Stimulated activated CD8-positive, alpha-beta memory T cell treated with anti-CD3 and anti-CD28 coated beads, Interleukin-15, amount 100 ng/mL, for 1 hour (primary cell): Measurements from ENCODE around the gene PM20D1.

ENCODE experiments used
- DNase-seq: peaks from one replicate; pipeline ENCODE4 v3.0.0-alpha.2; 2020; ENCODE audit warnings: low read depth

The PM20D1 gene

DNA sequence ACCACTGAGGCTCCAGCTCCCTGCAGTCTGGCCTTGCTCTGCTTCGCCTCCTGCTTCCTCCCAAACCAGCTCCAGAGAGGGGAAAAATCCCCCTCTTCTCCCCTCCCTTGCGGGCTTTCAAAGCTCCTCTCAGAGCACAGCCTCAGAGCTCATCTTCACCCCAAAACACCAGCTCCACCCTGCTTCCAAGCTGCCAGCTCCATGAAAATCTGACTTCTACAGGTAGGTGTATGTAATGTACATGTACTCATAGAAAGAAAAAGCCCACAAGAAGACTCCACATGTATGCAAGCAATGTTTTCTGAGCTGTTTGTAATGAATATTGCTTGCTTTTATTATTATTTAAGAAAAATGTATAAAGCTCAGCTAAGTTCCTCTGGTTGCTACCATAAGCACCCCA, 45.3 kb downstream of the PM20D1 start:
- DNase-seq: no peak

DNA sequence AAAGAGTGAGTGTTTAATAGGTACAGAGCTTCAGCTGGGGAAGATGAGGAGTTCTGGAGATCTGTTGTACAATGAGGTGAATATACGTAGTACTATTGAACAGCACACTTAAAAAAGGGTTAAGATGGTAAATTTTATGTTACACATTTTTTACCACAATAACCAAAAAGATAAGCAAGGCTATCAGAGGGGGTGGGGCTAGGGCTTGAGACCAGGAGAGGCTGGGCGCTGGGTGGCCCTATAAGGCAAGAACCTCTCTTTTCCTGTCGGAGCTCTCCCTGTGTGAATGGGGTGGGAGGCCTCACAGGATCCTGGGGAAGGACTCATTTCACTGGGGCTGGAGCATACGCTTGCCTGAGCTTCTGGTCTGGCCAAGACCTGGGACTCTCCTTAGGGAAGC, 45.9 kb downstream of the PM20D1 start:
- no peak for DNase-seq

DNA sequence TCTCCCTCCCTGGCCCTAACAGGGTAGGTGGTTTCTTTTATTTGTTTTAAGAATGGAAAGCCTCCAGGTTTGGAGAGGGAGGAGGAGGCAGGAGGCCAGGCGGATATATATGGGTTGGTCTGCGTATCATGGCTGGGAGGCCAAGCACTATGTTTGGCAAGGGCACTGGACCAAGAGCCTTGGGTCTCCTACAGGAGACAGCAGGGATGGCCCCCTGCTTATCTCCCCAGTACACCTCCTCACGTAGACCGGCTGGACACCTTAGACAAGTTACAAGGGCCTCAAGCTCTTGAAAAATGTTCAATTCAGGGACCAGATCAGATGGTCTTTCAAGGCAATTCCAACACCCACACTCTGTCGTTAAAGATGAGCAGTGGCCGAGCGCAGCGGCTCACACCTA, 47.9 kb downstream of the PM20D1 start:
- DNase-seq: no peak

- no peak for DNase-seq
These were observed 48.8 kb downstream of the PM20D1 start for GRCh38 chr1:205800981-205801703.

DNA sequence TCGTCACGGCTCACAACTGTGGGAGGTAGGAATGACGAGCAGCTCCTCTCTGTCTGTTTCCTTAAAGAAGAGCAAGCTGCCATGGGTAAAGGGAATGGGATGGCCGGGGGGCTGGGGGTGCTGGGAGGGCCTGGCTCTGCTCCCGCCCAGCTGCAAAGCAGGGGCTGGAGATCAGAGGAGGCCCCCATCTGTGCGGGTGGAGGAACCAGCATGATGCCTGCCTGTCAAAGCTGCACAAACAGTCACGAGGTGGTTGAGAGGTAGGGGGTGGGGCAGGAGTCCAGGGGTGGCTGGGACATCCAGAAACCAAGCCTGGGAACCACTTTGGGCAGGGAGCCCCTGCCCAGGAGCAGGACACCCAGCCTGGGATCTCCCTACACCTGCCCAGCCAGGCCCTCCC, 49.5 kb downstream of the PM20D1 start:
- DNase-seq: no peak

GRCh38 chr1:205798577-205798976, 51.4 kb downstream of the PM20D1 start:
- DNase-seq: no peak

DNA sequence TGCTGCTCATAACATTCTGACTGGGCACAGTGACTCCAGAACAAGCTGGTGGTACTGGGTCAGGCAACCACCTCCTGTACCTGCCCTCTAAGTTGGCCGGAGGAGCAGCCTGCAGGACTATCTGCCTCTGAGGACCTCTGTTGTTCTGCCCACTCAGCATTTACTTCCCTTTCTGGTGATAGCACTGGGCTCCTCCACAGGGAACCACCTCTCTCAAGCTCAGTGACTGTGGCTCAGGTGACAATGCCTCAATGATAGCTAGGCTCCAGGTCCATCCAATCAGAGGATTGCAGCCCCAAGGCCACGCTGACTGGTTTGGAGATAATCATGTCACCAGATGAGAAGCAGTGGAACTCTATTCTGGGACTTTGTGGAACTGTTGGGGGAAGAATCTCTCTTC, 52.8 kb downstream of the PM20D1 start:
- DNase-seq: no peak

DNA sequence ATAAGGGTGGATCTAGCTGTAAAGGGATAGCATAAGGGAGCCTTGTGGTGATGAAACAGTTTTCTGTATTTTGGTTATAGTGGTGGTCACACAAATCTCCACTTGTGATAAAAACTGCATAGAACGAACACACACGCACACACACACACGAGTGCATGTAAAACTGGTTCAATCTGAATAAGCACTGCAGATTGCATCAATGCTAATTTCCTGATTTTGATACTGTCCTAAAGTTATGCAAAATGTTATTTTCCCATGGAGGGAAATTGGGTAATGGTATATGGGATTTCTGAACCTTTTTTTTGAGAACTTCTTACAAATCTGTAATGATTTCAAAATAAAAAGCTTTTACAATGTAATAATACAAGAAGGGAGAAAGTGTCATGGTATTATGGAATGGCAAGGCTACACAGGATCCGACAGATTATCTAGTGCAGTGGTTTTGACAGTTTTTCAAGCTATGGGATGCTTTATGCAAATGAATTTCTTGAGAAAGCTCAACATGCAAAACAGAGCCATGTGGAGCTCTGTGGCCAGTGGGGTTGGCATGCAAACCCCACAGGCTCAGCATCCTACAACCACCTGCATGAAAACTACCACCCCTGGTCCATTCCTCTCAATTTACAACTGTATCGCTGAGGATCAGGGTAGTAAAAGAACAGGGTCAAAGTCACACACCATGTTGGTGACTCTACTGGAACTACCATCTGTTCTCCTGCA, 55.8 kb downstream of the PM20D1 start:
- no peak for DNase-seq

- no peak for DNase-seq
These were observed 56.8 kb downstream of the PM20D1 start for GRCh38 chr1:205792961-205793673.

DNA sequence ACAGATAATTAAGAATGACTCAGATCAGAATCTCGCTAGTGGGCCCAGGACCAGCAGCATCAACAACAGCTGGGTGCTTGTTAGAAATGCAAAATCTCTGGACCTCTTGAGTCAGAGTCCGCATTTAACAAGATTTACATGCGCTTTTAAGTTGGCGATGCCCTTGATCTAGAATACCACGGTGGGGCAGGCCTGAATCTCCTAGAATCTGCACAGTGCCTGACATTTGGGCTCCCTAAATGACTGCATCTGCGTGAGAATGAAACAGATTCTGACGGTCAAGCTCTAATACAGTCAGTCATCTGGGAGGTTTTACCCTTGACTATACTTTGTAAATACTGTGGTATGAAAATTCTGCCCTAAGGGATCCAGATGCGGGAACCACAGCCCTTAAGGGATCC, 57.5 kb downstream of the PM20D1 start:
- no peak for DNase-seq

DNA sequence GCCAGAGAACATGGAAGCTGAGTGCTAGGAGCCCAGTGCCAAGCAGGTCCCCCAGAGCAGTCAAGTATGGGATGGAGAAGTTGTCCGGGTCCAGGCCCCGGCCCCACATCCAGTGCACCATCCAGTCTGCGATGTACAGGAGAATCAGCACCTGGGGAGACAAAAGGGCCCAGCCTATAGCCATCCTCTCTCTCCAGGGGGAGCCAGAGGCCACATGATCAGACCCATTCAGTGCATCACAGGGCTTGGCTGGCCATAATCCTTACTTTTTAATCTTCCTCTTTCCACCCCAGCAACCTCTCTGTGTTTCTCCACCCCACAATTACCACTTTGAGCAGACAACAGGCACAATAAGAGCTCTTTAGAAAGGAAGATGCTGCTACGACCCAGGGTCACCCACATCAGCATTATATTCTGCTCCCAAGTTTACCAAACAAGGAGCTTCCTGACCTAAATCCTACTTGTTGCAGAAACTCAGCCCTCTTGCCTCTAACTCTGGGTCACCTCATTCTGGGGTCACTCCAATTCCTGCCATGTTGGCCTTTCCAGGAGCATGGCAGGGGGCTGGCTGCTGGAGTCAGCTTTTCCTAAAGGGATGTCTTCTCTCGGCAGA, 58.3 kb downstream of the PM20D1 start:
- peak; percentile 35 for DNase-seq

DNA sequence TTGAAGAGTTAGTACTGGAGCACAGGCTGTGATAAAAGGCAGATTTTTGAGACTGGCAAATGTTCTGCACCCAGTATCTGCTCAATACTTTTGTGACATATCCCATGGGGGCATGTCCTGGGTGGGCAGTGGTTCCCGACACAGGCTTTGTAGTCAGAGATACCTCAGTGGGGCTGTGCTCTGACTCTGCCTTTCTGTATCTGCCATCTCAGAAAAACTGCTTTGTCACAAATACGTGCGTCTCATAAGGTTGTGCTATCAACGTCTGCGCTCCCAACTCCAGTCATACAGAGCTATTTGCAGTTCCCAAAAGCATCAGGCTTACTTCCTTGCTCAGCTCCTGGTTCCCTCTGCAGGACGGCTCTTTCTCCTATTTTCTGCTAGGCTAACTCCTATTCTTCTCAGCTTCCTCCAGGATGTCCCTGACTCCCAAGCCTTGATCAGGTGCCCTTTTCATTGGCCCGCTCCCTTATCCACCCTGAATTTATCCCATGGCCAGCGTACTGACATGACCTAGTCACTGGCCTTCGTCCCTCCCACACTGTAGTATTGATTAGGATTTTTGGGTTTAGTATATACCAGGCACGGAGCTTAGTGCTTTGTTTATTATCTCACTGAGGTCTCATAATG, 62.5 kb downstream of the PM20D1 start:
- no peak for DNase-seq

DNA sequence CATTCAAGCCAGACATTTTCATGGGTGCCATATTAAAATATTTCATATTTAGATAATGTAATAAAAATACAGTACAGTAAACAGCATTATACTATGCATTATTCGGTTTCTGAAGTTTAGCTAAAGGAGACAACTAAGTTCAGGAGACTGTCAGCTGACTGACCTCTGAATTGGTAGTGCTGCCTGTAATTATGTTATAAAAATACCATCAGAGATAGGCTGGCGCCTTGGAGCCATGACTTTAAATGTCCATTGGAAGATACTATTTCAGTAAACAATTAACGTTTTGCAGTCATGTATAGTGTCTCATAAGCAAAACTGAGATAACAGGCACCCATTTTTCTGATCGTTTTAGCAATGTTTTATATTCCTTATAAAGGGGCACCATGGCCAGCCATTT, 63.3 kb downstream of the PM20D1 start:
- DNase-seq: no peak

DNA sequence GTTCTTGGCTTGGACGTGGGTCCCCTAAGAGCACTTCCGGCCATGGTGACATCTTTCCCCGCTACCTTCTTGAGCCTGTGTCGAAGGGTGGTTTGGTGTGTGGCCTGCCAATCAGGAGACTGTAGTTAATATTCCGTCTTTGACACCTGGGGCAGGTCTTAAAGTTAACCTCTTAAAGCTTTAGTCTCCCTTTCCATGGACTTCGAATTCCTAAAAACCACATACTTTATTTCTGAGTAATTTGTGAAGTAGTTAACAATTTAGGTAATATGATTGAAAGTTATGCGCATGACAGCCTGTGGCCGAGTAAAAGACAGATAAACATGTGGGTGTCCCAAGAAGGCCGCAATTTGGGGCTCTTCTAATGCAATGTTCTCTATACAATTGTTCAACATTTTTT, 64.5 kb downstream of the PM20D1 start:
- DNase-seq: no peak

GRCh38 chr1:205783904-205784303, 66.0 kb downstream of the PM20D1 start:
- no peak for DNase-seq

DNA sequence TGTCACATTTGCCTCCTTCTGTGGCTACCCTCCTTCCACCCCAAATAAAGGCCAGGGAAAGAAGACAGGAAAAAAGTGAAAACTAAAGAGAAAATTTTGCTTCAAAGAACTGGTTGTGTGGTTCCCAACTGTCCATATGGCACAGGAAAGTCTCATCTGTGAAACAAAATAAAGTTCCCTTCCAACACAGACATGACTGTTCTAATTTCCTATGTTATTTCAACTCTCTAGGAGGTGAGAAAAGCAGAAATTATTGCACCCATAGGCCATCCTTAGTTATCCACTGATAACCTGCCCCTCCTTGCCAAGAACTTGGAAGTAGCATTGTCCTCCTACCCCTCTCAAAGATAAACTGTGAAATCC, 66.5 kb downstream of the PM20D1 start:
- no peak for DNase-seq

GRCh38 chr1:205782627-205783432, 67.1 kb downstream of the PM20D1 start:
- DNase-seq: no peak

GRCh38 chr1:205780335-205780734, 69.6 kb downstream of the PM20D1 start:
- no peak for DNase-seq
